Stomach (tissue), 4 donors: ENCODE data around the gene ADCY5.

ENCODE experiments used
- CTCF ChIP-seq, 7 experiments: fragments of 450-650 bp in 4 of 7; fragments of 200-600 bp in 3 of 7; sonication (generic) in 3 of 7; IDR thresholded peaks; one replicate each; pipeline ENCODE4 v1.5.1; 2016 to 2019; ENCODE audit warnings: antibody characterized with exemption in 7 of 7, control low read depth in 2 of 7, mild to moderate bottlenecking in 1 of 7
- EP300 ChIP-seq: sonication (generic); formaldehyde crosslinking; IDR thresholded peaks from one replicate; pipeline ENCODE4 v1.6.1; 2017; ENCODE audit warnings: antibody characterized with exemption
- POLR2A ChIP-seq, 4 donors: fragments of 450-650 bp; IDR thresholded peaks; one replicate each; pipeline ENCODE4 v1.6.1; 2016; ENCODE audit warnings: antibody characterized with exemption in 4 of 4, control low read depth in 2 of 4, mild to moderate bottlenecking in 1 of 4, moderate library complexity in 1 of 4
- POLR2AphosphoS5 ChIP-seq, 3 donors: sonication (generic); formaldehyde crosslinking; IDR thresholded peaks; one replicate each; pipeline ENCODE4 v1.6.1; 2016; ENCODE audit warnings: antibody characterized with exemption in 3 of 3

- no peak for TF ChIP-seq POLR2A (IDR thresholded peaks at IDR 0.05)
- no peak for TF ChIP-seq CTCF (IDR thresholded peaks at IDR 0.05)
- TF ChIP-seq POLR2AphosphoS5 (IDR thresholded peaks at IDR 0.05) = no peak
- TF ChIP-seq EP300 = no peak
These were observed 163.0 kb downstream of the ADCY5 start for GRCh38 chr3:123285931-123286307.
